Non-pigmented ciliary epithelial cell (primary cell): Measurements from ENCODE around the gene TLE6.
"Not testable (repeated sequence)": the region's sequence is repeated elsewhere in the genome, so short reads cannot be mapped to it uniquely, and the experiment has no call there.

Experiments used
- DNase-seq: peaks from one replicate; pipeline ENCODE4 v3.0.0-alpha.2; 2010; ENCODE audit warnings: low read depth

The TLE6 gene

DNA sequence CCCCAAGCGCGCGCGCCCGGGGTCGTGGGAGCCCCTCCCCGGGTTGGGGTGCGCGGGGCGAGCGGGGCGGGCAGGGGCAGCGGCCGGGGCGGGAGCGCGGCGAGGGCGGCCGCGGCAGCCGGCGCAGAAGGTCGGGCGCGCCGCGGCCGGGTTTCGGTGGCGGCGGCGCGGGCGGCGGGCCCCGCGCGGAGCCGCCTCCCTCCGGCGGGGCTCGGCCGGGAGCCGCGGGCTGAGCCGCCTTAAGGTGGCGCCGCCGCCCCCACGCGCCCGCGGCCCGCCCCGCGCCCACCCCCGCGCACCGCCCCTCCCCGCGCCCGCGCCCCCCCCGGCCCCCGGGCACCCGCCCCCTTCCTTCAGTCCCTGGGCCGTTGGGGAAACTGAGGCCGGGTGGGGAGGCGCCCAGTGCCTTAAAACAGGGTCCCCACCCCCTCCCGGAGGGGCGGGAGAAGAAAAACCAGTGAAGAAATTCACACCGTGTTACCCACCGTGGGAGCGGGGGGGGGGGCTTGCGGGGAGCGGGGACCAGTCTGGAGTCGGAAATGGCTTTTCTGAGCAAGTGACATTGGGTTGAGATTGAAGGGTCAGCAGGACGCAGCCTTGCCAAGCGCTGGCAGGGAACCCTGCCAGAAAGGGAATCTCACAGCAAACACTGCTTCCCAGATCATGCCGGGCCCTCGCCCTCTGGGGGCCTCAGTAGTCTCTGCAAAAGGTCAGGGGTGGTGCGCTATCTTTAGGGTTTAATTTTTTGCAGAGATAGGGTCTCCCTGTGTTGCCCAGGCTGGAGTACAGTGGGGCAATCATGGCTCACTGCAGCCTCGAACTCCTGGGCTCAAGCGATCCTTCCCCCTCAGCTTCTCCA lies 51.9 kb downstream of the TLE6 start, which contains the start of gene TLE2:
TSS of gene TLE2 (minus strand) at position 216 of the 859 bp plus-strand sequence. CDS start 376 bp downstream, outside the sequence.
- no peak for DNase-seq

DNA sequence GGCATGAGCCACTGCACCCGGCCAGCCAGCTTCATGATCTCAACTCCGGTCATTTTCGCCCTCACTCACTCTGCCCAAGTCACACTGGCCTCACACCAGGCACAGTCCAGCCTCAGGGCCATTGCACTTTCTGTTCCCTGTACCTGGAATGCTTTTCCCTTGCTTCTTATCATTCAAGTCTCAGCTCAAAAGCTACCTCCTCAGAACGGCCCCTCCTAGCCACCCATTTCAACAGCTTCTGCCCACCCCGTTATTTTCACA lies 54.2 kb downstream of the TLE6 start:
- no peak for DNase-seq

DNA sequence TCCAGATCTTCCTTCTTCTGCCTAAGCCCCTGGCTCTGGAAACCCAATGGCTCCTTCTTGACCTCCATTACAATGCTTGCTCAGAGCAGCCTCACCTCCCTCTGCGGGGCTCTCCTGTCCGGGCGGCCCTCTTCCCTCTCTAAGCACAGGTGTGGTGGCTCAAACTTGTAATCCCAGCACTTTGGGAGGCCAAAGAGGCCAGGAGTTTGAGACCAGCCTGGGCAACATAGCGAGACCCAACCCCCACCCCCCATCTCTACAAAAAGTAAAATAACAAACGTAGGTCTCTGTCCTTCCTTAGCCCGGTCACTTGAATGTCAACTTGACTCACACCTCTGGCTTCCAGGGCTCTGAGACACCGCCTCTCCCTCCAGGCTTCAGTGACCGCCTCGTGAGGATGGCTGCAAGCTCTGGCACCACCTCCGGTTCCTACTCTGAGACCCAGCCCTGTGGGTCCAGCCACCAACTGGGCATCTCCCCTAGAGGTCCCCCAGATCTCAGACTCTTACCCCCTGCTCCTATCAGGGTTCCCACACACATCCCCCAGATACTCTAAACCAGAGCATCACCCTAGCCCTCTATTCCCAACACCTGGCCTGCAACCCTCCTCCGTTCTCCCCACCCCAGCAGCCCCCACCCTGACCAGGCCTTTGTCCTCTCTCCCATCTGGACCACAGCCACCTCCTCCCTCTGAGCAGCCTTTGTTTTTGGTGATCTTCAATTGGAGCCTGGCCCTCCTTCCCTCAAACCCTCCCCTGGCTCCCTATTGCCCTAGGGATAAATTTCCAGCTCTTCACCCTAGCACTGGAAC lies 56.4 kb downstream of the TLE6 start:
- DNase-seq: no peak

DNA sequence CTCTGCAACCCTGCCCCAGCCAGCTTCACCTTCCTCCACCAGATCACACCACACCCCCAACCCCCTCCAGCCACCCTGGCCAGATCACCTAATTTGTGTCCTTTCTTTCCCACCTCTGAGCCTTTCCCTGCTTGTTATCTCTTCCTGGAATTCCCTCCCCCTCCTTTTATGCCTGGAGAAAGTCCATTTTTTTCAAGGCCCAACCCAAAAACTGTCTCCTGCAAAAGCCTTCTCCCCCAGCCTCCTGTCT lies 57.0 kb downstream of the TLE6 start:
- no peak for DNase-seq

DNA sequence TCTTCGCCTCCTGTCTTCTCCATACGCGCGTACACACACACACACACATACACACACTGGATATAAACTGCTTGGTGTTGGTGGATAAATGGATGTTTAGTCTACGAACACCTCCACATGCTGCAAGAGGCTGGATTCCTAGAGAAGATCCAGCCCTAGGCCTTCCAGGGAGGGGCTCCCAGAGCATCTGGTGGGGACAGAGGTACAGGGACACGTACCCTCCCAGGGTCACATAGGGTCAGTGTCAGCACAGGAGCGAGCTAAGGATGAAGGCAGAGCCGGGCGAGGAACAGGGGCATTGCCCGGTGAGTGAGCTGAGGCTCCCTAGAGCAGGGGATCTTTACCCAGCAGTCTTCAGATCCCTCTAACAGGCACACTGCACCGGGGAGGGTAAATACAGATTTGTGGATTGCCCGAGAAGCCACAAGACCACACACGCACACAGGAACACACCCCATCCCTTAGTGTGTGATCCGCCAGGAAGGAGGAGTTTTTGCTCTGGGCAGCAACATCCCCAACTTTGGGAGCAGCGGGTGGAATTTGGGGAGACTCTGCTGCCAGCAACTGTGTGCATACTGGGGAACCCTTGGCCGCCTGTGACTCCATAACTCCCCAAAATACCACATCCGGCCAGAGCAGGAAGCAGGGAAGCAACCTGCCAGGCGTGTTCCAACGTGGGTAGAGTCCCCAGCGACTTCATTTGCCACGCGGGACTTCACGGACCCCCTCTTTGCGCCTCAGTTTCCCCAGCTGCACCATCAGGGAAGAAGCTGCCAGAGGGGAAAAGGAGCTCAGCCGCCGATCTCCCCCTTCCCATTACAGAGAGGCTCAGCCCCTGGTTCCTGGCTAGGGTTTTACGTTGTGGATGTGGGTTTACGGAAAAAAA lies 57.5 kb downstream of the TLE6 start:
- no peak for DNase-seq

DNA sequence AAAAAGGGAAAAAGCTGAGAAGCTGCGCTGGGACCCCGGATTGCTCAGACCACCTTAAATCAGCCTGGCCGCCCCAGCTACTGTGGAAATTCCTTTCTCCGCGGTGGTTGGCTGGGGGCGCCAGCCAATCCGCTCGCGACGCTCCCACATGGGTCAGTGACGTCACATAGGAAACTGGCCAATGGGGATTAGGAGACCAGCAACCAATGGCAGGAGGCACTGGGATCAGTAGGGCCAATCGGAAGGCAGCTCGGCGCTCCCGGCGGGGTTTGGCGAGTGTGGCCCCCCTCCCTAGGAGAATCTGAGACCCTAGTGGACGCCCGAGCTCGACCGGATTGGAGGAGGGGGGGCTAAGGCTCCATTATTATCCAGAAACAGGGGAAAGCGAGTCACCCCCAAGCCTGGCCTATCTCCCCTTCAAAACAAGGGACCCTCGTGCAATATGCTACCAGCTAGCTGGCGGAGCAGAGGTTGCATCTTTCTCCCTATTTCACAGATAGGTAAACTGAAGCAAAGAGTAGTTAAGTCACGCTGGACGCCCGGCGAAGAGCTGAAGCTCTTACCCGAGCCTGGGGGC lies 58.3 kb downstream of the TLE6 start:
- DNase-seq: peak; percentile 99

DNA sequence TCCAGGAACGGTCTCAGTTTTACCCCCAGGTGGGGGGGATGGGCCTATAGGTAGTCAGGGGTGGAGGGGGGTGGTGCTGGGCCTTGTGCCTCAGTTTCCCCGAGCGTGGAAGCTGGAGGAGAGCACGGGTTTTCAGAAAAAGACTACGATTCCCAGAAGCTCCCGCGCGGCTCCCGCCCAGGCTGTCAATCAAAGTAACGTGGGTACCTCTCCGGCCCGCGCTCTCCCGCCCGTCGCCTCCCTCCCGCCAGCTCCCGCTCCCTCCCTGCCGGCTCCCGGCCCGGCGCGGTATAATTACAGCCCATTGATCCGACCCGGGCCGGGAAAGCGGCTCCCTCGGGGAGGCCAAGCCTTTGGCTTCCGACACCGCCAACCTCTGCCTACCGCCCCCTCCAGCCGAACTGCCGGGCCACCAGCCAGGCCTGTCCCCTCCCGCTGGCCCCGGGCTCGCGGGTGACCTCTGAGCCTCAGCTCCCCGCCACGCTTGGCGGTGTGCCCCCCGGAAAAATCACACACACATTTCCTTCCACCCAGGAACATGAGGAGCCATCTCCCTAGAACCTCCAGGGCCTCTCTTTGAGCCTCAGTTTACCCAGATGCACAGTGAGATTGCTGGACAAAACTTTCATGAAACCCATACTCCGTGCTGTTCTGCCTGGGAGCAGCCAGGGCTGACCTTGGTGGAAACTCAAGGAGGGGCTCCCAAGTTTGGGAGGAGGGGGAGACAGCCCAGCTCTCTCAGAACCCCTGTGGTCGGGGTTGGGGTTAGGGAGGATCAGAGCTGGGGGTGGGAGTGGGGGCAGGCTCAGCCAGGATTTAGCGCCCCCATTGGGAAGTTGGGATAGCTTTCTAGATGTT lies 59.0 kb downstream of the TLE6 start:
- peak; percentile 45 for DNase-seq

DNA sequence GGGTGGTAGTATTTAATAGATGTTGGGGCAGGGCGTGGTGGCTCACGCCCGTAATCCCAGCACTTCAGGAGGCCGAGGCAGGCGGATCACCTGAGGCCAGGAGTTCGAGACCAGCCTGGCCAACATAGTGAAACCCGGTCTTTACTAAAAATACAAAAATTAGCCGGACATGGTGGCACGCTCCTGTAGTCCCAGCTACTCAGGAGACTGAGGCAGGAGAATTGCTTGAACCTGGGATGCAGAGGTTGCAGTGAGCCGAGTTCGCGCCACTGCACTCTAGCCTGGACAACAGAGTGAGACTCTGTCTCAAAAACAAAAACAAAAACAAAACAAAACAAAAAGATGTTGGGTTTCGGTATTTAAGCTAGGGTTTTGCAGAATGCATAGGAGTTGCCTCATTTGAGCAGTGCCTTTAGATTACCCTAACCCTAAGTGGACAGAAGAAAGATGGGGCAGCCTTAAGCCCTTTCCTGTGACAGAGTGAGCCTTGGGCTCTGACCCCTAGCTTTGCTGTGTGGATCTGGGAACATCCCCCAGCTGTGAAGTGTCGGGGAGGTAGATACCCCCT lies 59.7 kb downstream of the TLE6 start:
- DNase-seq: not testable (repeated sequence)

DNA sequence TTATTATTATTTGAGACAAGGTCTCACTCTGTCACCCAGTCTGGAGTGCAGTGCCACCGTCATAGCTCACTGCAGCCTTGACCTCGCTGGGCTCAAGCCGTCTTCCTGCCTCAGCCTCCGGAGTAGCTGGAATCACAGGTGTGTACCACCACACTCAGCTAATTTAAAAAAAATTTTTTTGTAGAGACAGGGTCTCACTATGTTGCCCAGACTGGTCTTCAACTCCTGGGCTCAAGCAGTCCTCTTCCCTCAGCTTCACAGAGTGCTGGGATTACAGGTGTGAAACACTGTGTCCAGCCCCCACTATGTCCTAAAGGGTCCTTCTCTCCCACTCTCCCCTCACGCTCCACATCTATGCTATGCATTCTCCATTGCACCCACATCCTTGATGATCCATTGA lies 60.9 kb downstream of the TLE6 start:
- DNase-seq: no peak

DNA sequence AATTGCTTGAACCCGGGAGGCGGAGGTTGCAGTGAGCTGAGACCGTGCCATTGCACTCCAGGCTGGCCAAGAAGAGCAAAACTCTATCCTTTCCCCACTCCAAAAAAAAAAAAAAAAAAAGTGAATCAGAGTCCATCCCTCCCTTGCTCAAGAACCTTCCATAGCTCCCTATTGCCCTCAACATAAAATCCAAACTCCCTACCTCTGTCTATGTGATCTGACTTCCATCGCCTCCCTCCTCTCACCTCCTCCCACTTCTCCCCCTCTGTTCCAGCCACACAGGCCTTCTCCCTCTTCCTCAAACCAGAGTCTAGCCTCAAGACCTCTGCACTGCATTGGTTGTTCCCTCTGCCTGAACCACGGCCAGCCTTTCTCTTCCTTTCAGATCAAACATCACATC lies 61.8 kb downstream of the TLE6 start:
- DNase-seq: no peak

DNA sequence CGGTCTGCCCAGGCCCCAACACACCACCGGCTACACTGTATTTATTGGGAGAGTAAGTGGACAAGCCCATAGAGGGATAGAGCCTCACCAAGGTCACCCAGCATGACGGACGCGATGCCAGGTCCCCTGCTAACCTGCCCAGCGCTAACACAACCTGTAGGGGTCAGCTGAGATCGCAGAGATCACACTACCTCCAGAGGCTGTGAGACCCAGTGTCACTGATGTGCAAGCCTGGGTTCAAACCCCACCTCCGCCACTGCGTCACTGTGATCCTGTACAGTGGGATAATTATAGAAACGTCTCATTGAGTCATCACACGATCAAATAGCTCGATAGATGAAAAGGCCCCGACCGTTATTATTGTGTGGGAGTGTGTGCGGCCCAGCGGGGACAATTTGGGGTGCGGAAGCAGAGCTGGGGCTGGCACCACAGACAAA lies 62.3 kb downstream of the TLE6 start:
- DNase-seq: no peak

DNA sequence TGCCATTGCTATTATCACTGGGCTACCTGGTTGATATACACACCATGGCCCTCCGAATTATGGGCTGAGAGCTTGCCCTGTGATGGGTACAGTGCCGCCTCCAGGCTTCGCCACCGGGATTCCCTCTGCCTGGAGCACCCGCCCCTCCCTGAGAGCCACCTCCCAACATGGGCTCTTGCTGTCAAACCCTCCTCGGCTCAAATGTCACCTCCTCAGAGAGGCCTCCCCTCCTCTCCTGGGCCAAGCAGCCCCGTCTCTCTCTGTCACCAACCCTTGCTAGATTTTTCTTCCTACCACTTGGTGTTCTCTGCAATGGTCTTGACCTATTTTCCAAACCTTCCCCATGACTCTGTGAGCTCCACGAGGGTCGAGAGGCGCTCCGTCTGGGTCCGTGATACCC lies 64.0 kb downstream of the TLE6 start:
- no peak for DNase-seq

DNA sequence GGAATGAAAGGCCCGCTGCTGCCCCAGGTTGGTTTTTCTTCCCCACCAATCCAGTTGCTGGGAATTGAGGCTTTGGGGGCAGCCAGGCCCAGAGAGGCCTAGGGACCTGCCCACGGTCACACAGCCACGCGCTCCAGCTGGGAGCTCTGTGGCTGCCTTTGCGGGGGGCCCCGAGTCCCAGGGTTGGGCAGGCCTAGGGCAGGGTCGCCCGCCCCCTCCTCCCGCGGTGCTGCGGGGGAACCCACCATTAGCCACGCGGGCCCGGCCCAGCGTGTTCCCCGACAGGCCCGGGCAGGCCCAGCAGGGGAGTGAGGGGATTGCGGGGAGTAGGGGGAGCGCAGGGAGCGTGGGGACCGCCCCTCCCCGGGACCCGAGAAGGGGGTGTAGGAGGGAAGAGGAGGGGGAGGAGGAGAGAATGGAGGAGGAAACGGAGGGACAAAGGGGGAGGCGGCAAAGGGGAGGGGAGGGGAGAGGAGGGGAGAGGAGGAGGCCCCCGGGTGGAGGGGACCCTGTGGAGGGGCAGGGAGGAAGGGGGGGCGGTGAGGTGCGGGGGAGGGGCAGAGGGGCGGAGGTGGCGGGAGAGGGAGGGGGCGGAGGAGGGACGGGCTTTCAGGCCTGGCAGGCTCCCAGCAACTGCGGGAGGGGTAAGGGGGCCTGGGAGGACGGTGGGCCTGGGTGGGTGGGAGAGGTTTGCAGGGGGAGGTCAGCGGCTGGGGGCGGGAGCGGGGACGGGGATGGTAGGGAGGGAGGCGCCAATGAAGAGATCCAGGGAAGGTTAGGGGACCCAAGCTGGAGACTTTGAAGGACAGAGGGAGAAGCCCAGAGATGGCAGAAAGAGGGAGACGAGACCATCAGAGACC lies 64.6 kb downstream of the TLE6 start:
- no peak for DNase-seq

DNA sequence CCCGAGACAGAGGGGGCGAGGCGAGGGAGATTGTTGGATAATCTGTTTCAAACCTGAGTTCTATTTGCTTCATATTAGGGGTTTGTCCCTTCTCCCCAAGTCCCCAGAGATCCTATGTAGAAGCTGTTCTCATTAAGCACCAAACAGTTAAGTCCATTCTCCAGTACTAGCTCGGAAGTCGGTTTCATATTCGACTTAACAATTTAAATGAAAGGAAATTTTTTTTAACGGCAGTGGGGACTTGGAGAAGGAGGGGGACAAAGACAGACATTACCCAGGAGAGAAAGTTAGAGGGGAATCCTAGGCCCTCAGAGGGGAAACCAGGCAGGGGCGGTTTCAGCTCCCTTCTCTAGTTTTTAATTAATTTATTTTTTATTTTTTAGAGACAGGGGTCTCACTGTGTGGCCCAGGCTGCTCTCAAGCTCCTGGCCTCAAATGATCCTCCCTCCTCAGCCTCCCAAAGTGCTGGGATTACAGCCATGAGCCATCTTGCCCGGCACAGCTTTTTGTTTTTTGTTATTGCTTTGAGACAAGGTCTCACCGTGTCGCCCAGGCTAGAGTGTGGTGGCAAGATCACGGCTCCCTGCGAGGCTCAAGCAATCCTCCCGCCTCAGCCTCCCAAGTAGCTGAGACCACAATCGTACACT lies 65.4 kb downstream of the TLE6 start:
- no peak for DNase-seq
